DOHH2 (cell line): ENCODE measurements around the gene PELI3.

Source experiments
- H3F3A ChIP-seq: fragments of 200-600 bp; sonication (generic), shearing (Covaris generic); 2 replicates; pipeline ENCODE4 v1.6.0; 2016; ENCODE audit warnings: antibody characterized with exemption, mild to moderate bottlenecking; ENCODE audit not compliant: control insufficient read depth, insufficient read depth
- H3K27ac ChIP-seq: fragments of 200-600 bp; sonication (generic); 2 replicates; pipeline ENCODE4 v1.5.1; 2014; ENCODE audit warnings: low read depth, mild to moderate bottlenecking, low read length, moderate library complexity
- H3K27me3 ChIP-seq: fragments of 200-600 bp; sonication (generic); 2 replicates; pipeline ENCODE4 v1.6.1; 2014; ENCODE audit warnings: mild to moderate bottlenecking, low read length, mixed read lengths; ENCODE audit not compliant: control insufficient read depth
- H3K36me3 ChIP-seq: fragments of 200-600 bp; sonication (generic); 2 replicates; pipeline ENCODE4 v1.6.1; 2014; ENCODE audit warnings: mild to moderate bottlenecking, low read length, moderate library complexity, mixed read lengths; ENCODE audit not compliant: control insufficient read depth
- H3K4me1 ChIP-seq: fragments of 200-600 bp; sonication (generic); 2 replicates; pipeline ENCODE4 v1.6.1; 2014; ENCODE audit warnings: mild to moderate bottlenecking, low read length, mixed read lengths; ENCODE audit not compliant: control insufficient read depth
- H3K4me2 ChIP-seq: fragments of 200-600 bp; sonication (generic); 2 replicates; pipeline ENCODE4 v1.6.0; 2014; ENCODE audit warnings: mild to moderate bottlenecking, low read length, moderate library complexity
- H3K4me3 ChIP-seq: fragments of 200-600 bp; sonication (generic); 2 replicates; pipeline ENCODE4 v1.5.1; 2014; ENCODE audit warnings: mild to moderate bottlenecking, low read length, mixed read lengths
- H3K79me2 ChIP-seq: fragments of 200-600 bp; sonication (generic); 2 replicates; pipeline ENCODE4 v1.6.1; 2014; ENCODE audit warnings: mild to moderate bottlenecking, low read length, mixed read lengths; ENCODE audit not compliant: control insufficient read depth
- H3K9me2 ChIP-seq: fragments of 200-600 bp; sonication (generic); replicated peaks from 2 replicates; pipeline ENCODE4 v1.6.1; 2014; ENCODE audit warnings: mild to moderate bottlenecking, low read length, mixed read lengths; ENCODE audit not compliant: control insufficient read depth
- H3K9me3 ChIP-seq: fragments of 200-600 bp; sonication (generic); 2 replicates; pipeline ENCODE4 v1.6.1; 2014; ENCODE audit warnings: antibody characterized with exemption, low read length, mixed read lengths; ENCODE audit not compliant: control insufficient read depth, insufficient read depth
- H4K20me1 ChIP-seq: fragments of 200-600 bp; sonication (generic); 2 replicates; pipeline ENCODE4 v1.6.0; 2014; ENCODE audit warnings: low read depth, mild to moderate bottlenecking, antibody characterized with exemption, low read length, moderate library complexity; ENCODE audit not compliant: control insufficient read depth, insufficient read depth
- EZH2phosphoT487 ChIP-seq: fragments of 200-600 bp; sonication (generic); IDR thresholded peaks from 2 replicates; pipeline ENCODE4 v1.6.1; 2017; ENCODE audit warnings: borderline replicate concordance, mild to moderate bottlenecking, antibody characterized with exemption, low read length, moderate library complexity, mixed read lengths
- TF ChIP-seq, protein P1 (sequence below): fragments of 200-600 bp; sonication (generic); IDR thresholded peaks from one replicate; pipeline ENCODE4 v1.5.1; 2014; ENCODE audit warnings: antibody characterized with exemption, mild to moderate bottlenecking, low read depth, low read length; ENCODE audit not compliant: poor library complexity, severe bottlenecking

The PELI3 gene

DNA sequence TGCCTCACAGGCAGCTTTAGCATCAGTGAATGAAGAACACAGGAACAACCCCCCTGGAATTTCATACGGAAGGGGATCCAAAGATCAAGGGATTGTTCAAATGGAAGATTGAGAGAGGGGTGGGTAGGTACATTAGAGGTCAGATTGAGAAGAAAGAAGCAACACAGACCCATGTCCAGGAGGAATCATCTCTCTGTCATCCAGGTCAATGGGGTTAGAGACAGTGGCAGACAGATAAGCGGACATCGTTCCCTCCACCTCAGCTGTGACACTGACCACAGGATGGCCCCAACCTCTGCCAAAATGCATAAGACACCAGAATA, 47.8 kb upstream of the PELI3 start:
- Histone ChIP-seq H4K20me1 (no peaks in the 10 kb centered on the region), H3F3A (no peaks in the 10 kb centered on the region), H3K36me3 (no peaks in the 10 kb centered on the region), H3K27ac (no peak overlapping the region), H3K4me1 (no peaks in the 10 kb centered on the region), H3K27me3 (peaks cover 43% of the 10 kb centered on the region), H3K9me3 (no peaks in the 10 kb centered on the region), H3K4me2 (no peak overlapping the region), H3K79me2 (no peaks in the 10 kb centered on the region), H3K9me2 (no peaks in the 10 kb centered on the region), H3K4me3 (no peak overlapping the region)
- TF ChIP-seq EZH2phosphoT487, result no peak
- TF ChIP-seq, protein P1, sequence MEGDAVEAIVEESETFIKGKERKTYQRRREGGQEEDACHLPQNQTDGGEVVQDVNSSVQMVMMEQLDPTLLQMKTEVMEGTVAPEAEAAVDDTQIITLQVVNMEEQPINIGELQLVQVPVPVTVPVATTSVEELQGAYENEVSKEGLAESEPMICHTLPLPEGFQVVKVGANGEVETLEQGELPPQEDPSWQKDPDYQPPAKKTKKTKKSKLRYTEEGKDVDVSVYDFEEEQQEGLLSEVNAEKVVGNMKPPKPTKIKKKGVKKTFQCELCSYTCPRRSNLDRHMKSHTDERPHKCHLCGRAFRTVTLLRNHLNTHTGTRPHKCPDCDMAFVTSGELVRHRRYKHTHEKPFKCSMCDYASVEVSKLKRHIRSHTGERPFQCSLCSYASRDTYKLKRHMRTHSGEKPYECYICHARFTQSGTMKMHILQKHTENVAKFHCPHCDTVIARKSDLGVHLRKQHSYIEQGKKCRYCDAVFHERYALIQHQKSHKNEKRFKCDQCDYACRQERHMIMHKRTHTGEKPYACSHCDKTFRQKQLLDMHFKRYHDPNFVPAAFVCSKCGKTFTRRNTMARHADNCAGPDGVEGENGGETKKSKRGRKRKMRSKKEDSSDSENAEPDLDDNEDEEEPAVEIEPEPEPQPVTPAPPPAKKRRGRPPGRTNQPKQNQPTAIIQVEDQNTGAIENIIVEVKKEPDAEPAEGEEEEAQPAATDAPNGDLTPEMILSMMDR, result no peak

DNA sequence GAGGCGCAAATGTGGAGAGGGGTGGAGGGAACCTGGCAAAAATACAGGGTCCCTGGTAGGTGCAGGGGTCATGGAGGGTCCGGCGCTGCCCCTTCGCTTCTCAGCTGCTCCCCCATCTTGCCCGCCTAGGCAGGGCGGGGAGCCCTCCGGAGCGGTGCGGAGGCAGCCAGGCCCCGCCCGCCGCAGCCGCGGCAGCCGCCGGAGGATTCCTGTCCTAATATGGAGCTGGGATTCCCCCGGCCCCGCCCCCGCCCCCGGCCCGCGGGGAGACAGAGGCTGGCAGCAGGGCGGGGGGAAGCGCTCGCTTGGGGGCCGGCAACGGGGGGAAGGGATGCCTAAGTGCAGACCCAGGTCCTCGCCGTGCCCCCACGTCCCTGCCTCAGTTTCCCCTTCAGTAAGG, 46.9 kb upstream of the PELI3 start:
- no peaks in the 10 kb centered on the region for H3K9me2 ChIP-seq
- no peaks in the 10 kb centered on the region for H3K79me2 ChIP-seq
- H4K20me1 ChIP-seq, result no peaks in the 10 kb centered on the region
- no peak overlapping the region for H3K4me3 ChIP-seq
- no peaks in the 10 kb centered on the region for H3K9me3 ChIP-seq
- no peaks in the 10 kb centered on the region for H3F3A ChIP-seq
- no peak overlapping the region for H3K27ac ChIP-seq
- no peaks in the 10 kb centered on the region for H3K4me1 ChIP-seq
- no peak for TF ChIP-seq EZH2phosphoT487
- TF ChIP-seq, protein P1, result no peak
- H3K27me3 ChIP-seq, result peaks cover 34% of the 10 kb centered on the region
- H3K36me3 ChIP-seq, result no peaks in the 10 kb centered on the region
- H3K4me2 ChIP-seq, result no peak overlapping the region

DNA sequence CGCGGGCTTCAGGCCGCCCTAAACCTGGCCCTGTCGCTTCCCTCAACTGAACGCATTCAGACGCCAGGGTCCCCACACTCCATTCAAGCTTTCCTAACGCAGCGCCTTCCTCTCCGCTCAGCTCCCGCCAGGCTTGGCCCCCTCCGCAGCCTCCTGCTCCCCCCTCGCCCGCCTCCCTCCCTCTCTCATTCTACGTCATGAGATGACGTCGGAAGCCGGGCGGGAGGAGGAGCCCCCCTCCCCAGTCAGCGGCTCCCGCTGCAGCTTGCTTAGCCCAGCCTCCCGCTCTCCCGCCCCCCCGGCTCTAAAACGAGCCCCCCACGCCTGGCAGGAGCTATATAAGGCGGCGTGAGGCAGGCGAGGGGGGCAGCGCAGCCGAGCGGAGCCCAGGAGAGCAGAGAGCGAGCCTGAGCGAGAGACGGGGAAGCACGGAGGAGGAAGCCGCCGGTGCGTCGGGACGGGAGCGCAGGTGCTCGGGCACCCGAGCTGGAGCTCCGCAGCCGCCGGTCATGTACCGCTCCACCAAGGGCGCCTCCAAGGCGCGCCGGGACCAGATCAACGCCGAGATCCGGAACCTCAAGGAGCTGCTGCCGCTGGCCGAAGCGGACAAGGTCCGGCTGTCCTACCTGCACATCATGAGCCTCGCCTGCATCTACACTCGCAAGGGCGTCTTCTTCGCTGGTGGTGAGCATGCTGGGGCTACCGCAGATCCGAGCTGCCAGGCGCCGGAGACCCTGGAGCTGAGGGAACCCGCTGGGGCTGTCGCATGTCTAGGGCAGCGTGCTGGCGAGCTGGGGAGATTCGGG, 45.8 kb upstream of the PELI3 start, which contains the start of gene NPAS4:
Gene NPAS4 (plus strand): TSS at position 365 of the 806 bp plus-strand sequence. CDS start 145 bp downstream, at position 510.
- Histone ChIP-seq H3K9me3 (no peaks in the 10 kb centered on the region), H3K4me2 (no peak within 1 kb of the TSS), H4K20me1 (no peaks in the 10 kb centered on the region), H3F3A (no peaks in the 10 kb centered on the region), H3K27ac (no peak within 1 kb of the TSS), H3K27me3 (peaks cover 24% of the 10 kb centered on the region), H3K9me2 (no peaks in the 10 kb centered on the region), H3K36me3 (no peaks in the 10 kb centered on the region), H3K79me2 (no peaks in the 10 kb centered on the region), H3K4me3 (no peak within 1 kb of the TSS), H3K4me1 (no peaks in the 10 kb centered on the region)
- TF ChIP-seq EZH2phosphoT487, result no peak
- TF ChIP-seq, protein P1, result no peak
